PC-3 (cell line): ENCODE data around the gene KDM4B. TPM values are rescaled to one million over a fixed set of nuclear protein-coding genes. Genes with fewer than 3 reads are reported as not detected.

Source experiments
- ATAC-seq: fragments of 200-7000 bp; cut with Tn5 transposase; 2 replicates; pipeline ENCODE4 v1.9.1; 2020; ENCODE audit warnings: mild to moderate bottlenecking, moderate library complexity
- BruUV-seq: library from RNA; stranded (reverse); fragments of 400-500 nt; replicated peaks from 2 replicates; lab custom pipeline; 2021; lab: Mats Ljungman, UMichigan
- CTCF ChIA-PET: fragments of 300-600 bp; sonication (Branson Sonifier 250); formaldehyde crosslinking; loops from one replicate; lab custom pipeline; 2022; ENCODE audit warnings: antibody characterized with exemption; lab: Charles Lee
- POLR2A ChIA-PET: fragments of 300-600 bp; sonication (Branson Sonifier 250); formaldehyde crosslinking; loops from one replicate; lab custom pipeline; 2022; ENCODE audit warnings: antibody characterized with exemption; ENCODE audit not compliant: unreplicated experiment; lab: Charles Lee
- DNase-seq: peaks from one replicate; pipeline ENCODE4 v3.0.0-alpha.2; 2015
- H2AFZ ChIP-seq: fragments of 300-600 bp; sonication (generic); 2 replicates; pipeline ENCODE4 v1.6.0; 2016; ENCODE audit warnings: antibody characterized with exemption, low read length
- H3F3A ChIP-seq: fragments of 300-600 bp; sonication (generic); one replicate; pipeline ENCODE4 v1.6.0; 2017; ENCODE audit warnings: antibody characterized with exemption, low read length, control low read depth, mild to moderate bottlenecking; ENCODE audit not compliant: unreplicated experiment
- H3K27ac ChIP-seq: fragments of 300-600 bp; sonication (generic); 2 replicates; pipeline ENCODE4 v1.5.1; 2016; ENCODE audit warnings: mild to moderate bottlenecking, low read length
- H3K27me3 ChIP-seq: fragments of 300-600 bp; sonication (generic); 2 replicates; pipeline ENCODE4 v1.6.1; 2016; ENCODE audit warnings: low read length, mixed read lengths
- H3K36me3 ChIP-seq: fragments of 300-600 bp; sonication (generic); 2 replicates; pipeline ENCODE4 v1.6.1; 2016; ENCODE audit warnings: low read depth, mixed run types, low read length, mixed read lengths
- H3K4me1 ChIP-seq: fragments of 300-600 bp; sonication (generic); 2 replicates; pipeline ENCODE4 v1.5.1; 2016; ENCODE audit warnings: low read length; ENCODE audit not compliant: insufficient read depth
- H3K4me2 ChIP-seq: fragments of 300-600 bp; sonication (generic); 2 replicates; pipeline ENCODE4 v1.6.0; 2016; ENCODE audit warnings: low read length
- H3K4me3 ChIP-seq: fragments of 300-600 bp; sonication (generic); 2 replicates; pipeline ENCODE4 v1.5.1; 2016; ENCODE audit warnings: mild to moderate bottlenecking, low read length, mixed read lengths
- H3K79me2 ChIP-seq: fragments of 300-600 bp; sonication (generic); 2 replicates; pipeline ENCODE4 v1.6.1; 2017; ENCODE audit warnings: low read length, mixed read lengths
- H3K9ac ChIP-seq: fragments of 300-600 bp; sonication (generic); 2 replicates; pipeline ENCODE4 v1.6.0; 2016; ENCODE audit warnings: mild to moderate bottlenecking, low read length
- H3K9me2 ChIP-seq: fragments of 300-600 bp; sonication (generic); replicated peaks from 2 replicates; pipeline ENCODE4 v1.6.1; 2016; ENCODE audit warnings: mixed run types, low read length, mixed read lengths
- H3K9me3 ChIP-seq: fragments of 300-600 bp; sonication (generic); 2 replicates; pipeline ENCODE4 v1.6.1; 2016; ENCODE audit warnings: low read length, mixed read lengths
- H4K20me1 ChIP-seq: fragments of 300-600 bp; sonication (generic); 2 replicates; pipeline ENCODE4 v1.6.1; 2016; ENCODE audit warnings: low read length, mixed read lengths
- EZH2 ChIP-seq: fragments of 300-600 bp; sonication (generic); IDR thresholded peaks from one replicate; pipeline ENCODE4 v1.6.1; 2017; ENCODE audit warnings: antibody characterized with exemption, mild to moderate bottlenecking, low read length; ENCODE audit not compliant: unreplicated experiment
- EZH2phosphoT487 ChIP-seq: fragments of 300-600 bp; sonication (generic); IDR thresholded peaks from 2 replicates; pipeline ENCODE4 v1.6.1; 2018; ENCODE audit warnings: mild to moderate bottlenecking, antibody characterized with exemption, low read length, borderline replicate concordance
- intact Hi-C: fragments of 100-400 bp; cut with micrococcal nuclease; formaldehyde crosslinking; loops from 2 replicates; pipeline ENCODE4 v1.9.0; 2023
- total RNA-seq: library from RNA; depleted of rRNA; stranded (reverse); fragments of >200 nt; gene quantifications from 2 replicates; pipeline ENCODE4 v1.2.3, GENCODE V29; 2014
- TF ChIP-seq, protein P1 (sequence below): fragments of 300-600 bp; sonication (generic); conservative IDR thresholded peaks from 2 replicates; pipeline ENCODE4 v1.5.1; 2017; ENCODE audit warnings: antibody characterized with exemption, low read depth, mild to moderate bottlenecking, low read length

KDM4B gene
- total RNA-seq, 1 experiment from 2014 or later = 19.8 TPM

DNA sequence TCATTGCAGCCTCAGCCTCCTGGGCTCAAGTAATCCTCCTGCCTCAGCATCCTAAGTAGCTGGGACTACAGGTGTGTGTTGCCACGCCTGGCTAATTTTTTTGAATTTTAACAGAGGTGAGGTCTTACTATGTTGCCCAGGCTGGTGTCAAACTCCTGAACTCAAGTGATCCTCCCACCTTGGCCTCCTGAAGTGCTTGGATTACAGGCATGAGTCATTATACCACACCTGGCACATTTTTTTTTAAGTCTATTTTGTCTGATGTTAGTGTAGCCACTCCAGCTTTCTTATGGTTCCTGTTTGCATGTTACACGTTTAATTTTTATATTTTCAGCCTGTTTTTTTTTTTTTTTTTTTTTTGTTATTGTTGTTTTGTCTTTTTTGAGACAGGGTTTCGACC, 24.8 kb downstream of the KDM4B start:
- Histone ChIP-seq H3K27ac (no peak overlapping the region), H3K9ac (no peak overlapping the region), H3K4me1 (peaks cover 7% of the 10 kb centered on the region; the same call in 1 of the 2 replicates), H3K4me2 (no peak overlapping the region), H3K9me2 (no peaks in the 10 kb centered on the region), H2AFZ (no peak overlapping the region), H3K4me3 (no peak overlapping the region), H3K27me3 (no peaks in the 10 kb centered on the region), H4K20me1 (peaks cover 13% of the 10 kb centered on the region; the same call in 1 of the 2 replicates), H3K79me2 (peaks cover 98% of the 10 kb centered on the region), H3K36me3 (no peaks in the 10 kb centered on the region), H3F3A (no peaks in the 10 kb centered on the region), H3K9me3 (no peaks in the 10 kb centered on the region)
- no TSS peak for BruUV-seq
- TF ChIP-seq, protein P1, sequence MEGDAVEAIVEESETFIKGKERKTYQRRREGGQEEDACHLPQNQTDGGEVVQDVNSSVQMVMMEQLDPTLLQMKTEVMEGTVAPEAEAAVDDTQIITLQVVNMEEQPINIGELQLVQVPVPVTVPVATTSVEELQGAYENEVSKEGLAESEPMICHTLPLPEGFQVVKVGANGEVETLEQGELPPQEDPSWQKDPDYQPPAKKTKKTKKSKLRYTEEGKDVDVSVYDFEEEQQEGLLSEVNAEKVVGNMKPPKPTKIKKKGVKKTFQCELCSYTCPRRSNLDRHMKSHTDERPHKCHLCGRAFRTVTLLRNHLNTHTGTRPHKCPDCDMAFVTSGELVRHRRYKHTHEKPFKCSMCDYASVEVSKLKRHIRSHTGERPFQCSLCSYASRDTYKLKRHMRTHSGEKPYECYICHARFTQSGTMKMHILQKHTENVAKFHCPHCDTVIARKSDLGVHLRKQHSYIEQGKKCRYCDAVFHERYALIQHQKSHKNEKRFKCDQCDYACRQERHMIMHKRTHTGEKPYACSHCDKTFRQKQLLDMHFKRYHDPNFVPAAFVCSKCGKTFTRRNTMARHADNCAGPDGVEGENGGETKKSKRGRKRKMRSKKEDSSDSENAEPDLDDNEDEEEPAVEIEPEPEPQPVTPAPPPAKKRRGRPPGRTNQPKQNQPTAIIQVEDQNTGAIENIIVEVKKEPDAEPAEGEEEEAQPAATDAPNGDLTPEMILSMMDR = no peak
- TF ChIP-seq EZH2 (no peak), EZH2phosphoT487 (no peak)
- CTCF ChIA-PET = interaction anchor here (0.7 to 1.6 kb wide), 2 partner anchors 38 to 203 kb away, joined by 3 read pairs; no protein-coding TSS in a partner anchor
- POLR2A ChIA-PET = no interaction called here
- ATAC-seq (peak; percentile 75), DNase-seq (peak; percentile 50)
- intact Hi-C loops = loop anchor here (5.0 kb wide), 1 partner anchor 34 kb away; no protein-coding TSS in a partner anchor

DNA sequence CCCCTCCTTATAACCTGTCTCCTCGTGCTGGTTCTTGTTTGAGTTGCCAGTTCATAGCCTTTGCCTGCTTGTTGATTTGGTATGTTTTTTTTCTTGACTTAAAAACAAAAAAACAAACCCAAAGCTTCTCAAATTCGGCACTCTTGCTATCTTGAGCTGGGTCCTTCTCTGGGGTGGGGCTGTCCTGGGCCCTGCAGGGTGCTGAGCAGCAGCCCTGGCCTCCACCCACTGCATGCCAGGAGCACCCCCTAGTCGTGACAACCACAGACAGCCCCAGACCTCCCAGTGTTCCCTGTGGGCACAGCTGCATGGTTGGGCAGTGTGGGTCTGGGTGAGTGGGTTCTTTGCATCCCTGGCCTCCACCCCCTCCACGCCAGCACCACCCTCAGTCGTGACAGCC, 27.8 kb downstream of the KDM4B start:
- Histone ChIP-seq H2AFZ (no peak overlapping the region), H4K20me1 (peaks cover 13% of the 10 kb centered on the region; the same call in 1 of the 2 replicates), H3K9ac (no peak overlapping the region), H3K27me3 (no peaks in the 10 kb centered on the region), H3K4me3 (no peak overlapping the region), H3K9me2 (no peaks in the 10 kb centered on the region), H3K27ac (no peak overlapping the region), H3K9me3 (no peaks in the 10 kb centered on the region), H3F3A (peaks cover 5% of the 10 kb centered on the region), H3K36me3 (no peaks in the 10 kb centered on the region), H3K79me2 (peaks cover 89% of the 10 kb centered on the region), H3K4me2 (no peak overlapping the region), H3K4me1 (peaks cover 14% of the 10 kb centered on the region)
- ATAC-seq = no peak
- CTCF ChIA-PET = no interaction called here
- no TSS peak for BruUV-seq
- intact Hi-C loops = no loop called here
- TF ChIP-seq EZH2phosphoT487 (no peak), EZH2 (no peak)
- TF ChIP-seq, protein P1 = no peak
- DNase-seq = no peak
- POLR2A ChIA-PET = no interaction called here

DNA sequence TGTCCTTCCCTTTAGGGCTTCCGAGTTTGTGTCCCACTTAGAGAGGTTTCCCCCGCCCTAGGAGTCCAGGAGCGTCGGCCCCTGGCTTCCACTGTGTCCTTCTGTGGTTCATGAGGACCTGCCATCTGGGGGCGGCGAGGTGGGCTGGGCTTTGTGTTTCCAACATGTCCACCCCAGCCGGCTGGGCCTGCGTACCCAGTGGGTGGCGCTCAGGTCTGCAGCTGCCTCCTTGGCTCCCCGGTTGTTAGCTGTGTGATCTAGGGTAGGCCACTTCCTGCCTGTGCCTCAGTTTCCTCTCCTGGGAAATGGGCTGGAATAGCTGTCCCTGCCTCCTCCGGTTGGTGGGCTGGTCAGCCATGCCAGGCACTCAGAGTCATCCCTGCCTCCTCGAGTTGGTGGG, 28.4 kb downstream of the KDM4B start:
- Histone ChIP-seq H3K79me2 (peaks cover 84% of the 10 kb centered on the region), H3K4me2 (no peak overlapping the region), H3K27me3 (no peaks in the 10 kb centered on the region), H3K4me3 (no peak overlapping the region), H3F3A (peaks cover 9% of the 10 kb centered on the region), H3K9ac (no peak overlapping the region), H3K27ac (no peak overlapping the region), H3K9me2 (no peaks in the 10 kb centered on the region), H3K4me1 (peaks cover 18% of the 10 kb centered on the region), H3K36me3 (no peaks in the 10 kb centered on the region), H2AFZ (no peak overlapping the region), H4K20me1 (peaks cover 13% of the 10 kb centered on the region), H3K9me3 (no peaks in the 10 kb centered on the region)
- intact Hi-C loops = no loop called here
- no peak for DNase-seq
- no peak for ATAC-seq
- ChIA-PET POLR2A (no interaction called here), CTCF (no interaction called here)
- no peak for TF ChIP-seq EZH2
- no TSS peak for BruUV-seq
